Type B pancreatic cell (in vitro differentiated cells): ENCODE measurements around the gene TMEM179. TPM values are rescaled to one million over a fixed set of nuclear protein-coding genes. Genes with fewer than 3 reads are reported as not detected.

Experiments
- DNase-seq: peaks from one replicate; pipeline ENCODE4 v3.0.0; 2021; ENCODE audit warnings: mixed read lengths; ENCODE audit not compliant: unreplicated experiment; ENCODE audit errors: extremely low spot score
- H3K27ac Mint-ChIP-seq: 2 replicates; pipeline ENCODE4 v1.8.0; 2021; ENCODE audit warnings: mild to moderate bottlenecking, mixed read lengths
- H3K27me3 Mint-ChIP-seq: 2 replicates; pipeline ENCODE4 v1.8.0; 2021; ENCODE audit warnings: mixed read lengths
- H3K36me3 Mint-ChIP-seq: 2 replicates; pipeline ENCODE4 v1.8.0; 2021; ENCODE audit warnings: mixed read lengths
- H3K4me1 Mint-ChIP-seq: one replicate; pipeline ENCODE4 v1.8.0; 2021; ENCODE audit warnings: mixed read lengths; ENCODE audit not compliant: unreplicated experiment
- H3K4me3 Mint-ChIP-seq: 2 replicates; pipeline ENCODE4 v1.8.0; 2021; ENCODE audit warnings: mild to moderate bottlenecking, mixed read lengths
- H3K9me3 Mint-ChIP-seq: 2 replicates; pipeline ENCODE4 v1.8.0; 2021; ENCODE audit warnings: mixed read lengths
- CTCF ChIP-seq: fragments of 200-600 bp; sonication (generic); conservative IDR thresholded peaks from 2 replicates; pipeline ENCODE4 v1.5.0; 2021; ENCODE audit warnings: antibody characterized with exemption, mild to moderate bottlenecking
- total RNA-seq: library from RNA; stranded (reverse); gene quantifications from 2 replicates; pipeline ENCODE4 v1.2.1, GENCODE V29; 2021; ENCODE audit warnings: low replicate concordance

The TMEM179 gene
- total RNA-seq, 1 donor from 2014 or later, result 9.0 TPM

- DNase-seq, result no peak
- Mint-ChIP-seq H3K36me3 (no peaks in the 10 kb centered on the region), H3K4me1 (peaks cover 12% of the 10 kb centered on the region), H3K27me3 (no peaks in the 10 kb centered on the region), H3K9me3 (no peaks in the 10 kb centered on the region), H3K27ac (no peak overlapping the region), H3K4me3 (no peak overlapping the region)
- no peak for TF ChIP-seq CTCF
These were observed 26.7 kb downstream of the TMEM179 start for GRCh38 chr14:104577847-104578301.

GRCh38 chr14:104577426-104577825, 27.1 kb downstream of the TMEM179 start:
- TF ChIP-seq CTCF, result no peak
- Mint-ChIP-seq H3K4me3 (no peak overlapping the region), H3K27me3 (no peaks in the 10 kb centered on the region), H3K9me3 (no peaks in the 10 kb centered on the region), H3K36me3 (no peaks in the 10 kb centered on the region), H3K4me1 (peaks cover 12% of the 10 kb centered on the region), H3K27ac (no peak overlapping the region)
- DNase-seq, result no peak

GRCh38 chr14:104576970-104577332, 27.6 kb downstream of the TMEM179 start:
- Mint-ChIP-seq H3K4me1 (peaks cover 12% of the 10 kb centered on the region), H3K4me3 (no peak overlapping the region), H3K27me3 (no peaks in the 10 kb centered on the region), H3K27ac (no peak overlapping the region), H3K36me3 (no peaks in the 10 kb centered on the region), H3K9me3 (no peaks in the 10 kb centered on the region)
- DNase-seq, result no peak
- TF ChIP-seq CTCF, result no peak

- Mint-ChIP-seq H3K27me3 (no peaks in the 10 kb centered on the region), H3K4me1 (peaks cover 11% of the 10 kb centered on the region), H3K36me3 (no peaks in the 10 kb centered on the region), H3K4me3 (no peak overlapping the region), H3K27ac (no peak overlapping the region), H3K9me3 (no peaks in the 10 kb centered on the region)
- TF ChIP-seq CTCF, result no peak
- no peak for DNase-seq
These were observed 28.2 kb downstream of the TMEM179 start for GRCh38 chr14:104576232-104576969.

GRCh38 chr14:104574978-104575583, 29.5 kb downstream of the TMEM179 start:
- Mint-ChIP-seq H3K27me3 (no peaks in the 10 kb centered on the region), H3K4me1 (peaks cover 9% of the 10 kb centered on the region), H3K9me3 (no peaks in the 10 kb centered on the region), H3K36me3 (no peaks in the 10 kb centered on the region), H3K27ac (no peak overlapping the region), H3K4me3 (no peak overlapping the region)
- TF ChIP-seq CTCF, result no peak
- DNase-seq, result no peak
